GM18907 (cell line): ENCODE data around the gene PTPRD.

ENCODE experiments used
- ATAC-seq: cut with Tn5 transposase; IDR thresholded peaks from one replicate; pipeline ENCODE4 v1.9.1; 2021; ENCODE audit warnings: mild to moderate bottlenecking, moderate library complexity; ENCODE audit not compliant: unreplicated experiment

Gene PTPRD

DNA sequence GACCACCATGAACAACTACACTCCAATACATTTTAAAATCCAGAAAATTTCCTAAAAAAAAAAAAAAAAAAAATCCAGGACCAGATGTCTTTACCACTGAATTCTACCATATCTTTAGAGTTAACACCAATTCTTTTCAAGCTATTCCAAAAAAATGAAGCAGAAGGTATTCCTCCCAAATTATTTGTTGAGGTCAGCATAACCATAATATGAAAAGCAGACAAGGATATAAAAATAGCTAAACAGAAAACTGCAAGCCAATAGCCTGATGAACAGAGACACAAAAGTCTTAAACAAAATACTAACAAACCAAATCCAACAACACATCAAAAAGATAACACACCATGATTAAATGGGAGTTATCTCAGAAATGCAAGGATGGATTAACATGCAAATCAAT is 695.4 kb downstream of the PTPRD start:
- ATAC-seq, result no peak

DNA sequence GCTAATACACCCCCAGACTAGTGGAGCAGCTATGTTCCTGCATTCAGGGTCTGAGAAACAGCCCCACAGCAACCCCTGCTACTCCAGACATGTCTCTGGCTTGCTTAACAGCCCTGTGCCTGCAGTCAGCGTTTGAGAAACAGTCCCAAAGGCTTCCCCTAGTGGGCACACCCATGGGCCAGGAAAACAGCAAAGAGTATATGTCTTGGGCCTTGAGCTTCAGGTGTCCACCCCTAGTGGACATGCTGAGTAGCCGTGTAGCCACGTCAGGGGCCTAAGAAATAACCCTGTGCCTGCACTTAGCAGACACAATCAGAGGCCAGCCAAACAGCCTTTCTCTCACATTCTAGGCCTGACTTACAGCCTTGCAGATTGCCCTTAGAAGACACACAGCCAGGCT is 698.6 kb downstream of the PTPRD start:
- no peak for ATAC-seq

DNA sequence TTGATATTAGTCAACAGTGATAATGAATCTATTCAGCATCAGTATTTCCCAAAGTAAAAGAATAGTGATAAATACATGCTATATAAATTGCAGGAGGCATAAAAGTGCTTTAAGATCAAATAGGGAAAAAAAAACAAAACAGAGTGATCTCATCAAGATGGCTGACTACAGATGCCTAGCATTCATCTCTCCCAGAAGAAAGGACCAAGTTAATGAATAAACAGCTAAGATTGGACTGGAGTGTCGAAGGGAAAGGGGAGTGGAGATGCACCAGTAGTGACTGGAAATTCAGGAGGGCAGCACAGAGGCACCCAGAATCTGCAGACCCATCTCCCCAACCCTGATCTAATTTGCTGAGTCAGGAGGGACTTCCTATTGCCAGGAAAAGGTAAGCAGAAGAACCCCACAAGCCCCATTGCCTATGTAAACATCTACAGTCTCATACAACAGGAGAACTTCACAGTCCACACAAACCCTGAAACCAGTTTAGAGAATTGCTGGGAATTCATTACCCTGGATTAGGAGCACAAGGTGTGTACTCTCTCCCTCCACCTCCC is 699.4 kb downstream of the PTPRD start:
- no peak for ATAC-seq

DNA sequence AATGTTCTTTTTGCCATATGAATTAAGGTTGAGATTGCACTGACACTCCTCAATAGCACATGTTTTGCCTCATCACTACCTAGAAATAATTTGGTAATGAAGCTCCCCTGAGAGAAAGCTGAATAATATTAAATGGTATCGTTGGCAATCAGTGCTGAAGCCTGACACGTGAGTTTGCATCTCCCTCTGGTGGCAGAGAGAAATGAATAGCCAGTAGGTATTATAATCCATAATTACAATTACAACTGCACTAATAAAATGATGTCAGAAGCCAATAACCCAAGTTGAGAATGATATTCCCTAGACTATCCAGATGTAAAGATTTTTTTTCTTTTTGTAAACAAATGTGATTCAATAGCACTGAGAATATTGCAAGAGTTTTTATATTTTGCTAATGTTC is 700.3 kb downstream of the PTPRD start:
- ATAC-seq, result peak; percentile 78

DNA sequence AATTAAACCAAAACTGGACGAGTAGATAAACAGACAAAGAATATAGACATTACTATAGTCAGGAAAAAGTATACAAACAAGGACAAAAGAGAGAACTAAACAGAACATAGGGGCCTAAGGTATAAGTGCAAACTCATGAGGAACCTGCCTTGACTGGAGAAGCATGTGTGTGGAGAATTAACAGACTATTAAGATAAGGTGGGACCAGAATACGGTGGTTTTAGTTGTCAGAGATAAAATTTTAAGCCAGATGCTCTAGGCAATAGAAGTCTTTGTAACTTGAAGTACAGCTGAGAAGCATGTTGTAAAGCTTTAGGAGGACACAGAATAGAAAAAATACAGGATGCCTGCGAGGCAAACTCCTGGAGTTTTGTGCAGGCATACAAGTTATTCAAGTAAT is 707.1 kb downstream of the PTPRD start:
- ATAC-seq, result no peak

DNA sequence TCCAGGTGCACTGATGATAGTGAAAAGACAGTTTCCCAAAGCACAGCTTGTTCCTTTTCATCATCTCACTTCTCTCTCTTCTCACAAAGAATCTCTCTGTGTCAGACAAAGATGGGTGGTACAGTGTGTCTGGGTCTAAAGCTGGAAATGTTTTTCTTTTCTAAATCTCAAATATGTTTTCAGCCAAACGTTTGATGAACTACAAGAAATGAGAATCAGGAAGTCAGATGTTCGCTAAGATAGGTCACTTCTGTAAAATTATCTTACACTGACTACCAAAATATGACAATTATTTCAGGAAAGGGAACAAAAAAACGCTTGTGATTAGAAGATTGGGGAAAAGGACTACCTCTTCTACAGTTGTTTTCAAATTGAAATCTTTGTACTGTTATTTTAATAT is 708.8 kb downstream of the PTPRD start:
- no peak for ATAC-seq

DNA sequence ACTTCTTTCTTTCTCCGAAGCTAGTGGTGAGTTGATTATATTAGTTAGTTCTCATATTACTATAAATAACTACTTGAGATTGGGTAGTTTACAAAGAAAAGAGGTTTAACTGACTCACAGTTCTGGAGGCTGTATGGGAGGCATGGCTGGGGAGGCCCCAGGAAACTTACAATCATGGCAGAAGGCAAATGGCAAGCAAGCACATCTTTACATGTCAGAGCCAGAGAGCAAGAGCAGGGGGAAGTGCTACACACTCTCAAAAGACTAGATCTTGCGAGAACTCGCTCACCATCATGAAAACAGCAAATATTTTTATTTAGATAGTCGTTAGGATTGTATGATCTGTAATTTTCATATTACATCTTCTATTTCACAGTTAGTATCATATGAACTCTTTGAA is 711.2 kb downstream of the PTPRD start:
- ATAC-seq, result no peak

DNA sequence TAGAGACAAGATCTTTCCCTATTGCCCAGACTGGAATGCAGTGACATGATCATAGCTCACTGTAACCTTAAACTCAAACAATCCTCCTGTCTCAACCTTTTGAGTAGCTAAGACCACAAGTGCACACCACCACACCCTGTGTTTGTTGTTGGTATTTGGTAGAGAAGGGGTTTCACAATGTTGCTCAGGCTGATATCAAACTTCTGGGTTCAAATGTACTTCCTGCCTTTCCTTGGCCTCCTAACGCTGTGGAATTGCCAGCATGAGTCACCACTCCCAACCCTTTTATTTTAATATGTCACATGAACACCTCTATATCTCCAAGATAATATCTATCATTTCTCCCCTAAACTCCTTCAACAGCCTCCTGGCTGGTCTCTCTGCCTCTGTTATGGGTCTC is 719.0 kb downstream of the PTPRD start:
- no peak for ATAC-seq

DNA sequence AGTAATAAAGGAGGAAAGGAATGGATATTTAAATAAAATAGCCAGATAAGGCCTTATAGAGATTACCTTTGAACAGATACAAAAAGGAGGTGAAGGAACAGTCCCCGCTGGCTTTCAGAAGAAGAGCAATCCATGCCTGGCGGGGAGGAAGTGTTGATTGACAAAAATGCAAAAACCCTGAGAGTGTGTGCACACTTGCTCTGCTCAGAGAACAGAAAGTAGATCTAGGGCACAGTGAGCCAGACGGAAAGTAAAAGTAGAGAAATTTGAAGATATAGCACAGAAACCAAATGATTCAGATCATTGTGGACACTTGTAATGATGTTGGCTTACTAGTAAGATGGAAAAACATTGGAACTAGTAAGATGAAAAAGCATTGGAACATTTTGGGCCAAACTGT is 720.6 kb downstream of the PTPRD start:
- no peak for ATAC-seq

DNA sequence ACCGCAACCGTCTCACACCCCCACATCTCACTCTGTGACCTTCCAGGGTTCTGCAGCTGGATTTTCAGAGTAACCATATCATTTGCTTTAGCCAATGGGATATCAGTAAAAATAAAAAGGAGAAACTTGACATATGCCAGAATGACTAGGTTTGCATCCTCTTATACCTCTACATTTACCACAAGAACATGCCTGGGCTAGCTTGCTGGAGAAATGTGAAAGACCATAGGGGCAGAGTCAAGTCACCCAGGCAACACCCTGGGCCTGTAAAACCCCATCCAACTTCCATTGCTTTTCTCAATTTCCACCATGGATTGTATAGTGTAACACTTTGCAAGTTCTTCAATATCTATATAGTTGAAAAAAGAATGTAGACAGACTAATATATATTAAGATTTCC is 731.1 kb downstream of the PTPRD start:
- no peak for ATAC-seq

DNA sequence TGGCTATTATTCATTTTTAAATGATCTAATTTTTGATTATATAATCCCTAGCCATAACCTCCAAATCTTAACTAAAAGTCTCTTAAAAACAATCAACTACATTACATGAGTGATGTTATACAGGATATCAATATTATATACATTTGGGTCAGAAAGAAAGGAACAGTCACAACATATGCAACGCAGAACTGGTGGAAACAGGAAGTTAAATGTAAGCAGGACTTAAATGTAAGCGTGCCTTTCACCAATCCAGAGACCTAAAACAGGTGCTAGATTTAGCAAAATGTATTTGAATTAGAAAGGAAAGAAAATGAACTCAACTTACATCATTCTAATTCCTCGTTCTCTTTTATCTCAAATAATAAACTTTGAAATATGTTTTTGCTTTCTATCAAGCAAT is 738.5 kb downstream of the PTPRD start:
- peak; percentile 53 for ATAC-seq

DNA sequence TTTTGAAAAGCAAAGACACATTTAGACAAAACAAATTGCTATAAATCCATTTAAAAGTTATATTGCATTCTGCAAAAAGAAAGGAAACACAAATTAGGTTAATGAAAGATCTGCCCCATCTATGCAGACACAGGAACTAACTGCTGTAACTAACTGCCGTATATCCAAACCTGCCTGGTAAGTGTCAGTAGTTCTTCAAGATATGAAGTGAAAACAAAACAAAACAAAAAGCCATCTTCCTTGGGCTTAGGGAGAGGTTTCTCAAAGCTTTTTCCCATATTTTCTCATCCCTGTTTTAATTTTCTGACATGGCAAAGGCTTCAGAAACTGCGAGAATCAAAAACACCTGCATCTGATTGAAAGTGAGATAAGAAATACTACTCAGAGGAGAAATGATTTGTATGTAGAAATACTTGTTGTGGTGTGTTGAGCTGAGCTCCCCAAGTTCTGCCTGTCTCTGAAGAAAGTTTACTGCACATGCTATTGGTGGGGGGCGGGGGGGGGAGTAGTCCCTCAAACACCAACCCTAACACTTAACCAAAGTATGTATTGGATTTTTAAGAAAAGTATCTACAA is 750.5 kb downstream of the PTPRD start:
- ATAC-seq, result no peak

DNA sequence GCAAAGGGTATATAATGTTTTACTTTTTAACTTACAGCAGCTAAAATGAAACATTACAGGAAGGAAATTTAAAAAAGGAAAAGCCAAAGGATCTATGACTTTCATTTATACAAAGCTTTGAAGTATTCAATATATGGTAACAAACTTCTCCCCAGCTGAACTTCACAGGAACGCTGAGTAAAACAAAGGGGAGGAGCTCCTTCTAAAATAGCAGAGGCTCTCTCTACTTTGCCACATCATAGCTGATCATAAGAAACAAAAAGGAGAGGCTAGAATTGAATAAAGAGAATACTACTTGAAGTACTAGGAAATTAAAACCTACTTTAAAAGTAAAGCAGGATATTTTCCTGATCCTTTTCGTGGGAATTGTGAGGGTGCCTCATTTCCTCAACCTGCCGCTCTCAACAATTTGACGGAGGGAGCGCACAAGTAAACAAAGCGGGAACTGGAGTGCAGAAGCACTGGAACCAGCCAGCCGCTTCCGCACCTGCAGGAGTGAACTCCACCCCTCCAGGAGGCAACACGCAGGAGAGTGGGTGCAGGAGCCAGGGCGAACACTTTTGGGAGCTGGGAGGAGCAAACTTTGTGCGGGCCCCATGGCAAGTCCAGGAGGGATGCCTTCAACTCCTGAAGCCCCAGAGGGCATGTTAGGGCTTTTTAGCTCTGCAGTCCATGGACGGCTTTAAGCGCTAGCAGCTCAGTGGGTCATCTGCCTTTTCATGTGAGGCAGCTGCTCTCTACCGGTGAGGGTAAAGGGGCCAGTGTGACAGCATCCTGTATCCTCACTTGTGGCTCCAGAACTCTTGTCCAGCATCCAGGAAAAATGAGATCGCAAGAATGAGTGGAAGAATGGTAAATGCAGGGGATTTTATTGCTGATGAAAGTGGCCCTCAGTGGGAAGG is 757.4 kb downstream of the PTPRD start:
- no peak for ATAC-seq

DNA sequence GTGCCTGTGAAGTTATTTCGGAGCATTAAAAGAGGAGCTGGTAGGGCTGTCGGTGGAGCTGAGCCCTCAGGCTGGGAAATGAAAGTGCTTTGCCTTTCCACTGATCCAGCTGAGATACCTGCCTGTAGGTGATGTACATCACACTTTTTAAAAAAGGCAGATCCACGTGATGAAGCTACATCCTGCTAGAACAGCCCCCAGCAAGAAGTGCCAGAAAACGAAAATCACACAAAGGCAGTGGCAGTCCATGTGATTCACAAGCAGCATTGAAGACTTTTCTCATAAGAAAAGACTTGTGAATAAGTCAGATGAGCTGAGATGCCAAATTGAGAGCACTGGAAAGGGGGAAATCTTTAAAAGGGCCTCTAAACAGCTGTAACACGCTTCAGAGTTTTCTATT is 765.1 kb downstream of the PTPRD start:
- no peak for ATAC-seq

DNA sequence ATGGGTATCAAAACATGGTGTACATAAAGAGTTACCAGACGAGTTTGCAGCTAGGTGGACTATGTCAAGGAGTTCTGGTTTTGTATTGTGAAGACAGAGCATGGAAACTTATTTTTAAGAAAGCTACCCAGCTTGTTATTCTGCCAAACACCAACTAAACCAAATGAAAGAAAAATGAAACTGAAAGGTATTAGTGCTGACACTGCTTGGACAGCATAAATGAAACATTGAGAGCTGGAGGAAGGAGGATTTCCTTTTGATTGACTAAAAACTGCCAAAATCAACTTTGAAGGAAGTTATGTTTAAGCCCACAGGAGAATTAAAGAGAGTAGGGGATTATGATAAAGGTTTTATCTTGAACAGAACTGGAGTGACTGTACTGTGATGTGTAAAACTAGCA is 766.2 kb downstream of the PTPRD start:
- ATAC-seq, result peak; percentile 93

DNA sequence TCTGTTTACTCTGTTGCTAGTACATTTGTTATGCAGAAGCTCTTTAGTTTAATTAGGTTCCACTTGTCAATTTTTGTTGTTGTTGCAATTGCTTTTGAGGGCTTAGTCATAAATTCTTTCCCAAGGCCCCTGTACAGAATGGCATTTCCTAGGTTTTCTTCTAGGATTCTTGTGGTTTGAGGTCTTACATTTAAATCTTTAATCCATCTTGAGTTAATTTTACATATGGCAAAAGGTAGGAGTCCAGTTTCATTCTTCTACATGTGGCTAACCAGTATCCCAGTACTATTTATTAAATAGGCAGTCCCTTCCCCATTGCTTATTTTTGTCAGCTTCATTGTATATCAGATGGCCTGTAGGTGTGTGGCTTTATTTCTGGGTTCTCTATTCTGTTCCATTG is 792.4 kb downstream of the PTPRD start:
- ATAC-seq, result no peak

DNA sequence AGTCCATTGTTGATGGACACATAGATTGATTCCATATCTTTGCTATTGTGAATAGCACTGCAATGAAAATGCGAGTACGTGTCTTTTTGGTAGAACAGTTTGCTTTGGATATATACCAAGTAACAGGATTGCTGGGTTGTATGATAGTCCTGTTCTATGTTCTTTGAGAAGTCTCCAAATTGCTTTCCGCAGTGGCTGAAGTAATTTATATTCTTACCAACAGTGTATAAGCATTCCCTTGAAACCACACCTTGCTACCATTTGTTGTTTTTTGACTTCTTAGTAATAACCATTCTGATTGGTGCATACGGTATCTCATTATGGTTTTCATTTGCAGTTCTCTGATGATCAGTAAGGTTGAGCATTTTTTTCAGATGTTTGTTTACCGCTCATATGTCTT is 792.9 kb downstream of the PTPRD start:
- no peak for ATAC-seq

DNA sequence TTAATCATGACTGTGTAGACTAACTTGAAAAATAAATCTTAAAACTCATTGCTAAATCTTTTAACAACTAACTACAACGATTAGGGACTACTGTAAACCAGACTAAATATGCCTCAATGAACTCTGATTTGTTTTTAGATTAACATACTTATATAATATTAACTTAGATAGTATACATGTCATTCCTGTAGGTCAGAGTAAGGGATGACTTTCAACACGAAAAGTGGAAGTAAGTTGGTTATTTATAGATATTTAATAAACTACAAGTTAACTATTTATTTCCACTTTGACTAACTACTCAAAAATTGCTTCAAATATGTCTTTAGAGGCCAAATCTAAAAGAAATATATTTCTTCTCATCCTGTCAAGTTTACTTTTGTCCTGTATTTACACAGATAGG is 795.6 kb downstream of the PTPRD start:
- ATAC-seq, result peak; percentile 79

DNA sequence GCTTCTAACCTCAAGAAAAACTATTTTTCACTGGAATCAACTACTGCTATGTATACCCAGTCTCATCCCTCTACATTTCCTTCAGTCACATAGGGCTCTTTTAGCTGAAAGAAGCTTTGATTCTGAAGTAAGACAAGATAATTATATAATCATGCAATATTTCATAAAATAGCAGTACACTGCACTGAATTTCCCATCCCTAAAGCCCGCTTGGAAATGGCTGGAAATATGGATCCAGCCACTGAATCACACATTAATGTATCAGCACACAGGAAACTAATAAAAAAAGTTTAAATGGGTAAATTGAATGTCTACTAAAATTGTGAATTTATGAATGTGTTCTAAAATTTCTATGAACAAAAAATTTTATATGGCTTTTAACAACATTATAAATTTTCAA is 808.7 kb downstream of the PTPRD start:
- ATAC-seq, result no peak

DNA sequence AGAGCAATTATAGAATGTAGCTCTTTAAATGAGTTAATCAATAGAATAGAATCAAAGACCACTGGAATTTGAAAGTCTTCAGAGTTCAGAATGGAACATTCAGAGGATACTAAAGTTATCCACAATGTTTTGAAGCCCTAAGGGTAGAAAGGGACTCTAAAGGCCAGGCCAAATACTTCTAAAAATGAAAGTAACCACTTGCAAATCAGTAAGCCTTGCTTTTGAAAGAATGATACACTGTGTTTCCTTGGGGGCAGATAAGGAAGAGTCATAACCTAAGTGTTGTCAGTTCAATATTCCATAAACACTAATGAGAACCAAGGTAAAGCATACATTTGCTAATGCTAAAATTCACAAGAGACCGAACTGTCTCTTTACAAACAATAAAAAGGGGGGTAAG is 813.5 kb downstream of the PTPRD start:
- no peak for ATAC-seq

DNA sequence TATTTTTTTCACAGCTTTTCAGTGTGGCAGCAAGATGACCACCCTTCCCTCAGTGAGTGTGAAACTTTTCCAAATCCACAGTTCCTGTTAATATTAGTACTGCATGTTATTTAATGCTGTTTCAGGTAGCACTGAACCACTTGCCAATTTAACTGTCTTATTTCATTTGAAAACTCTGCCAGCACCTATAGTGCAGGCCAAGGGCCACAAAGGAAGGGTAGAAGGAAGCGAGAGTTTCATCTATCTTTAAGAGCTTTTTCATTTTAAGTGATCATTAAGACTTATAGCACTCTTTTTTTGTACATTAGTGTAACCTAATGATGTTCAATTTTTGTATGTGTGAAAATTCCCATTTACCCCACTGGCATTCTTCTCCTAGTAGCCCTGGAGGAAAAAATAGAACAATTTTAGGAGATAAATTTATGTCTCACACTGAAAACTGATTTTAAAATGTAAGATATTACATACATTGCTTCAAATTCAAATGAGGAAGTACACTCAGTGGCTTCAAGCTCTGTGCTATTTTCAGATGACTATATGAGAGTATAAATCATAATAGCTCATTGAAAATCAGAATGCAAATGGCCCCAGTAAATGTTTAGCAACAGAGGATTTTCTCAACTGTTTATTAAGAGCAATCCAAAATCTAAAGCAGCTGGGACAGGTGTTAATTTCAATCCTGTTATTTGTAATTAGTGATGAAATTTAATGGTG is 820.5 kb downstream of the PTPRD start:
- peak; percentile 79 for ATAC-seq

DNA sequence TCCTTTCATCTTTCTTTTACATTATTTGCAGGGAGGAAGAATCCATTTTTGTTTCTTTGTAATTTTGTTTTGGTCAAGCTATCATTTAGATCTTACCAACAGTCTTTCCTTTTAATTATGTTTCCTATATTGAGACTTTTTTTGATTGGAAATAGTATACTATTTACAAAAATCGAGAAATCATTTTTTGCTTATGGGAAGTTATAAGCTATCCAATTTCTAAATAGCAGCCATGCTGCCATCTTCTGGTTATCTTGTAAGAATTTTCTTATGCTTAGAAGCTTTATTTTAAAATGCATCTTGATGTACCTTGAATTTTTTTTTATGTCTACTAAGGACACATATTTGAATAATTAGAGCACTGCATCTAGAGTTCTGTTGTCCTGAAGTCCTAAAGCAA is 821.2 kb downstream of the PTPRD start:
- no peak for ATAC-seq
